Spleen (tissue), 11 donors: ENCODE data around the gene MRPS26. TPM values are rescaled to one million over a fixed set of nuclear protein-coding genes. Genes with fewer than 3 reads are reported as not detected.

Experiments used
- DNase-seq: peaks from one replicate; pipeline ENCODE4 v3.0.0-alpha.2; 2020
- H3K27ac ChIP-seq, 8 donors: fragments of 200-600 bp; sonication (generic) in 7 of 8; 1 replicate in 4 of 8; 2 replicates in 4 of 8; pipeline versions ENCODE4 v1.5.0 to v1.8.0; 2016 to 2021; ENCODE audit warnings: inconsistent platforms in 4 of 8, mild to moderate bottlenecking in 4 of 8, moderate library complexity in 1 of 8
- H3K27me3 ChIP-seq, 7 donors: fragments of 200-600 bp; sonication (generic) in 6 of 7; replicated peaks in 1 of 7; 1 replicate in 4 of 7; 2 replicates in 3 of 7; pipeline versions ENCODE4 v1.5.0 to v1.8.0; 2016 to 2021; ENCODE audit warnings: inconsistent platforms in 3 of 7, mild to moderate bottlenecking in 1 of 7
- H3K36me3 ChIP-seq, 6 donors: fragments of 200-600 bp; sonication (generic) in 5 of 6; 1 replicate in 4 of 6; 2 replicates in 2 of 6; pipeline versions ENCODE4 v1.5.0 to v1.8.0; 2016 to 2021; ENCODE audit warnings: inconsistent platforms in 2 of 6
- H3K4me1 ChIP-seq, 6 donors: fragments of 200-600 bp; sonication (generic) in 5 of 6; 1 replicate in 3 of 6; 2 replicates in 3 of 6; pipeline versions ENCODE4 v1.5.0 to v1.8.0; 2016 to 2021; ENCODE audit warnings: inconsistent platforms in 3 of 6
- H3K4me3 ChIP-seq, 8 donors: fragments of 200-600 bp; sonication (generic) in 7 of 8; 1 replicate in 4 of 8; 2 replicates in 4 of 8; pipeline versions ENCODE4 v1.5.0 to v1.8.0; 2016 to 2021; ENCODE audit warnings: inconsistent platforms in 4 of 8, mild to moderate bottlenecking in 4 of 8, moderate library complexity in 2 of 8
- H3K9me3 ChIP-seq, 8 donors: fragments of 200-600 bp; sonication (generic) in 7 of 8; 1 replicate in 4 of 8; 2 replicates in 4 of 8; pipeline versions ENCODE4 v1.5.0 to v1.8.0; 2016 to 2021; ENCODE audit warnings: inconsistent platforms in 4 of 8
- CTCF ChIP-seq, 11 experiments: fragments of 200-600 bp in 7 of 11; fragments of 450-650 bp in 4 of 11; sonication (generic) in 4 of 11; IDR thresholded peaks in 8 of 11; conservative IDR thresholded peaks in 3 of 11; 1 replicate in 7 of 11; 2 replicates in 4 of 11; pipeline versions ENCODE4 v1.4.0 to v1.8.0; 2016 to 2021; ENCODE audit warnings: antibody characterized with exemption in 11 of 11, inconsistent platforms in 4 of 11, mild to moderate bottlenecking in 1 of 11
- POLR2A ChIP-seq, 3 donors: fragments of 450-650 bp; IDR thresholded peaks; one replicate each; pipeline ENCODE4 v1.5.1; 2017; ENCODE audit warnings: antibody characterized with exemption in 3 of 3, mild to moderate bottlenecking in 1 of 3
- POLR2AphosphoS5 ChIP-seq, 3 donors: sonication (generic); formaldehyde crosslinking; IDR thresholded peaks; one replicate each; pipeline ENCODE4 v1.5.1; 2017; ENCODE audit warnings: antibody characterized with exemption in 3 of 3
- WGBS, 5 donors: extraction: QIAGEN DNeasy Blood & Tissue Kit in 3 of 5; methylation state at CpG; one replicate each; pipeline versions ENCODE4 v1.1.5 to v1.1.7; 2013 to 2018; 5-methylcytosine and 5-hydroxymethylcytosine counted together
- intact Hi-C: fragments of 100-400 bp; cut with DNase I; formaldehyde crosslinking; loops from one replicate; pipeline ENCODE4 v1.15.0; 2023; ENCODE audit warnings: low total_unique reads
- polyA plus RNA-seq, 3 donors: library from polyadenylated mRNA; stranded (reverse); fragments of 200-250 nt; gene quantifications; one replicate each; pipeline ENCODE4 v1.2.1, GENCODE V29; 2013
- total RNA-seq, 7 donors: library from RNA; depleted of rRNA in 3 of 7; stranded (reverse); fragments of >200 nt in 3 of 7; fragmentation: NEBNext Ultra II Directional in 4 of 7; extraction: Animal tissue kit (Norgen Biotek cat#: 25700) in 4 of 7; gene quantifications; one replicate each; pipeline versions ENCODE4 v1.1.0 to v1.2.1, GENCODE V29; 2016 to 2021
- donor health status: healthy with polysubstance abuse.
- donor health status: DM: no; HTN: no; CAD: no; lungs with moderate emphysema.
- donor health status: DM: no; HTN: no; CAD: no.
- donor health status: Bipolar disorder and iron deficiency.
- donor health status: healthy.
- donor health status: DM: no; HTN: no; CAD: no.
- donor health status: DM: yes; HTN: yes; CAD: no.

Gene MRPS26
- total and polyA plus RNA-seq, 10 donors, result 22.5 to 64.6 (median 30.8) TPM

GRCh38 chr20:3085571-3086072 is 39.8 kb downstream of the MRPS26 start:
- TF ChIP-seq CTCF (IDR thresholded peaks at IDR 0.05 in 8 of 11, conservative IDR thresholded peaks at IDR 0.05 in 3 of 11), result no peak
- no peak for TF ChIP-seq POLR2A (IDR thresholded peaks at IDR 0.05)
- TF ChIP-seq POLR2AphosphoS5 (IDR thresholded peaks at IDR 0.05), result no peak
- H3K9me3 ChIP-seq, result no peaks in the 10 kb centered on the region
- 84 to 98% (median 94%) methylated on average over 3 to 8 of the region's 8 CpGs for WGBS, 5 donors
- no peaks in the 10 kb centered on the region for H3K36me3 ChIP-seq
- no peak overlapping the region for H3K4me3 ChIP-seq
- H3K27ac ChIP-seq, result no peak overlapping the region
- H3K27me3 ChIP-seq, result peaks cover 4 to 73% (median 43%) of the 10 kb centered on the region in 7 donors
- intact Hi-C loops, result no loop called here
- peaks cover 3 to 29% (median 18%) of the 10 kb centered on the region in 6 donors for H3K4me1 ChIP-seq
- no peak for DNase-seq

- Histone ChIP-seq H3K9me3 (no peaks in the 10 kb centered on the region), H3K27ac (no peak overlapping the region), H3K27me3 (peaks cover 4 to 73% (median 34%) of the 10 kb centered on the region in 7 donors), H3K4me1 (peaks cover 0 to 28% (median 13%) of the 10 kb centered on the region in 6 donors), H3K36me3 (no peaks in the 10 kb centered on the region), H3K4me3 (no peak overlapping the region)
- intact Hi-C loops, result no loop called here
- no peak for DNase-seq
- WGBS, 5 donors, result 81 to 89% (median 85%) methylated on average over 7 of the region's 7 CpGs
- TF ChIP-seq POLR2A (IDR thresholded peaks at IDR 0.05) (no peak), CTCF (IDR thresholded peaks at IDR 0.05 in 8 of 11, conservative IDR thresholded peaks at IDR 0.05 in 3 of 11) (no peak), POLR2AphosphoS5 (IDR thresholded peaks at IDR 0.05) (no peak)
Observed at GRCh38 chr20:3088031-3088430, 42.2 kb downstream of the MRPS26 start.

GRCh38 chr20:3090565-3090964 is 44.7 kb downstream of the MRPS26 start:
- Histone ChIP-seq H3K4me1 (peaks cover 0 to 25% (median 15%) of the 10 kb centered on the region in 6 donors), H3K27ac (no peak overlapping the region), H3K4me3 (no peak overlapping the region), H3K9me3 (no peaks in the 10 kb centered on the region), H3K27me3 (peaks cover 0 to 61% (median 23%) of the 10 kb centered on the region in 7 donors), H3K36me3 (no peaks in the 10 kb centered on the region)
- WGBS, 5 donors, result 0 to 7% (median 0%) methylated on average over 1 of the region's 1 CpG
- DNase-seq, result no peak
- TF ChIP-seq CTCF (IDR thresholded peaks at IDR 0.05 in 8 of 11, conservative IDR thresholded peaks at IDR 0.05 in 3 of 11), result no peak
- TF ChIP-seq POLR2AphosphoS5 (IDR thresholded peaks at IDR 0.05), result no peak
- TF ChIP-seq POLR2A (IDR thresholded peaks at IDR 0.05), result no peak
- intact Hi-C loops, result no loop called here

GRCh38 chr20:3092611-3093379 is 46.9 kb downstream of the MRPS26 start:
- peak overlapping the region in 6 of 8 donors; percentile 20 to 69 (median 42) for H3K27ac ChIP-seq
- H3K36me3 ChIP-seq, result no peaks in the 10 kb centered on the region
- 6 to 8% (median 7%) methylated on average over 32 to 81 of the region's 81 CpGs for WGBS, 5 donors
- H3K9me3 ChIP-seq, result no peaks in the 10 kb centered on the region
- peak; percentile 83 for DNase-seq
- intact Hi-C loops, result no loop called here
- peak overlapping the region; percentile 19 to 68 (median 40) for H3K4me3 ChIP-seq
- peaks cover 0 to 25% (median 15%) of the 10 kb centered on the region in 6 donors for H3K4me1 ChIP-seq
- TF ChIP-seq CTCF (IDR thresholded peaks at IDR 0.05 in 8 of 11, conservative IDR thresholded peaks at IDR 0.05 in 3 of 11) (no peak), POLR2AphosphoS5 (IDR thresholded peaks at IDR 0.05) (peak in 2 of 3 donors; percentile 30 to 51), POLR2A (IDR thresholded peaks at IDR 0.05) (no peak)
- H3K27me3 ChIP-seq, result peaks cover 0 to 62% (median 23%) of the 10 kb centered on the region in 7 donors
